ENCODE measurements around the gene GUK1.

GUK1 gene

DNA sequence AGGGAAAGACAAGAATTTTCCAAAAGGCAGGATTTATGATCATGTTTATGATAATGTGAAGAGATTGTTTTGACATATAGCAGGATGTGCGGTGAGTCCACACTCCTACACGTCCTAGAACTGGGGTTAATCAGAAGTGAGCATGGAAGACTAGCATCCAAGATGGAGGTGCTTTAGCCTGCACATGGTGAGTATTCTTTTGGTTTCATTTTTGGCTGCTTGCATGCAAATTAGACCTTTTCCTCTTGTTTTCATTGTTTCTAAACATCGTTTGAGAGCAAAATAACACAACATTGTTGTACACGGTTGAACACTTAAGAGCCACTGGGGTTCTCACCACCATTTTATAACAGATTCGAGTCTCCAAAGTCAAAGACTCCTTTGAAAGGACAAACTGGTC, 14.9 kb upstream of the GUK1 start:
- no peak for DNase-seq (ENCODE audit: low read depth)

DNA sequence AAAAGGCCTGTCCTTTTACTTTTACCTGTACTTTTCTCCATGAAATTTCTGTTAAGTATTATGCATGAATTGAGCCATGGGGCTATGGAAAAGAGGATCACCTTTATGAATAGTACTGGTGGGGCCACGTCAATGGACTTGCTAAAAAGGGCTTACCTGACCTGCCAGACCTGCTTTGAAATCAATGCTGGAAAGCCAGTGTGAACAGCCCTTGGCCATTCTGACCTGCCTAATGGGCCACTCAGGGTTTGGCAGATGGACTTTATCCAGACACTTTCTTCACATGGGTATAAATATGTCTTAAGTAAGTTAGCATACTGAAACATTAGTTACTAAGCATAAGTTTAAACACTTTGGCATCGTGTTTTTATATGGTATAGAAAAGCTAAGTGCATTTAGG, 8.3 kb upstream of the GUK1 start:
- no peak for DNase-seq (ENCODE audit: low read depth)

DNA sequence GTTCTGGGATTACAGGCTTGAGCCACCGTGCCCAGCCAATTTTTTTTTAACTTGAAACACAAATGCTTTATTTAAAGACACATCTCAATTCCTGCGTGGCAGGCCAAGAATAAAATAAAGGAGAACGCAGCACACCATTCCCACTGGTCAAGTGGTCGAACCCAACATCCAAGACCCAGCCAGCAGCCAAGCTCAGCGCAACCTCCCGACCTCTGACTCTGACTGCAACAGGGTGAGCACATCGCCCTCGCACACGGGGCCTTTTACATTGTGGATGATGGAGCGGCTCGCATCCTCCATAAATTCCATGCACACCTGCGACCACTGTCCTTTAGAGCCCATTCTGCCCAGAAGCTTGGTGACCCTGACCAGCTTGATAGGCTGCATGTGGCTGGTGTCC, 5.5 kb upstream of the GUK1 start:
- no peak for DNase-seq (ENCODE audit: low read depth)

DNA sequence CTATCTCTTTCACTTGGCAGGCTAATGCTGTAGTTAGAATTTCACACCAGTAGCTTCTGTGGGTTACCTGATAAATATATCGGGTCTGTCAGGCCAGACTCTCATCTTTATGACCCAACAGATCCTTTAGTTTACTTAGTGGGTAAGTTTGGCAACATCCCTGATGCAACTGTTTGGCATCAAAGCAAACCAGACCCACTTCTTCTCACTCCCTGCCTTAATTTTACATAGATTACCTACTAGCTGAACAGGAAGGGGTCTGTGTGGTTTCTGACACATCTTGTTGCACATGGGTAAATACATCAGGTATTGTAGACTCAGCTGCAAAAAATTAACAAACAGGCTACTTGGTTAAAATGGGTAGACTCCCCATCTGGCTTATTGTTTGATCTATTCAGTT, 3.2 kb upstream of the GUK1 start:
- no peak for DNase-seq (ENCODE audit: low read depth)

DNA sequence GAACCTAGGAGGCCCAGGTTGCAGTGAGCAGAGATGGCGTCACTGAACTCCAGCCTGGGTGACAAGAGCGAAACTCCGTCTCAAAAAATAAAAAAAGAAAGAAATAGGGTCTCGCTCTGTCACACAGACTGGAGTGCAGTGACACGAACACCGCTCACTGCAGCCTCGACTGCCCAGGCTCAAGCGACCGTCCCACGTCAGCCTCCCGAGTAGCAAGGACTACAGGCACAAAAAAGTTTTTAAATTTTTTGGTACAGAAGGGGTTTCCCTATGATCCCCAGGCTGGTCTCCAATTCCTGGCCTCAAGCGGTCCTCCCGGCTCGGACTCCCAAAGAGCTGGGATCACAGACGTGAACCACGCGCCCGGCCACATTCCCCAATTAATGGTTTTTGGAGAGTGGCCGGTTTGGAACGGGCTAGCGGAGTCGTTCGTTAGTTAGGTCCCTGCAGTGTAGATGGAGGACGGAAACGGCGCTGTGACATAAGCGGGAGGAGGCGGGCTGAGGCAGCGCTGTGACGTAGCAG, 611 bp upstream of the GUK1 start:
- no peak for DNase-seq (ENCODE audit: low read depth)

DNA sequence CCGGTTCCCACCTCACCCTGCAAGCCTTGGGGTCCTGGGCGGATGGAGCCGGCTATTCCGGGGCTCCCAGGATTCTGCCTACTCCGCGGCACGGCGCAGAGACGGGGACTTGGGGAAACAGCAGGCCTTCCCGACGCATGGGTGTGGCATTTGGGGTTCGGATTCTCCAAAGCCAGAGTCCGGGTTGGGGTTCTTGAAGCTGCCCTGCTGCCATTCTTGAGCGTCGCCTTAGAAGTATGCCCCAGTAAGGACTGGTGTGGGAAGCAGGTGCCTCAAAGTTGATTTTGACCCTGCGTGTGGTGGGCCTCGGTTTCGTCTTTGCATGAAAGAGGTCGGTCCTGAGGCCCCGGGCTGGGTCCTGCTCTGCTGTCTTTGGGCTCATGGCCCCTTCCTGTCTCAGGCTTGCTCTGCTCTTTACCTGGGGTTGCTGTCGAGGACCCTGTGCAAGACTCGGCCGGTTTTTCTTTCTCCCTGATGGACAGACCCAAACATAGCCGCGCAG, 696 bp downstream of the GUK1 start:
- no peak for DNase-seq (ENCODE audit: low read depth)

DNA sequence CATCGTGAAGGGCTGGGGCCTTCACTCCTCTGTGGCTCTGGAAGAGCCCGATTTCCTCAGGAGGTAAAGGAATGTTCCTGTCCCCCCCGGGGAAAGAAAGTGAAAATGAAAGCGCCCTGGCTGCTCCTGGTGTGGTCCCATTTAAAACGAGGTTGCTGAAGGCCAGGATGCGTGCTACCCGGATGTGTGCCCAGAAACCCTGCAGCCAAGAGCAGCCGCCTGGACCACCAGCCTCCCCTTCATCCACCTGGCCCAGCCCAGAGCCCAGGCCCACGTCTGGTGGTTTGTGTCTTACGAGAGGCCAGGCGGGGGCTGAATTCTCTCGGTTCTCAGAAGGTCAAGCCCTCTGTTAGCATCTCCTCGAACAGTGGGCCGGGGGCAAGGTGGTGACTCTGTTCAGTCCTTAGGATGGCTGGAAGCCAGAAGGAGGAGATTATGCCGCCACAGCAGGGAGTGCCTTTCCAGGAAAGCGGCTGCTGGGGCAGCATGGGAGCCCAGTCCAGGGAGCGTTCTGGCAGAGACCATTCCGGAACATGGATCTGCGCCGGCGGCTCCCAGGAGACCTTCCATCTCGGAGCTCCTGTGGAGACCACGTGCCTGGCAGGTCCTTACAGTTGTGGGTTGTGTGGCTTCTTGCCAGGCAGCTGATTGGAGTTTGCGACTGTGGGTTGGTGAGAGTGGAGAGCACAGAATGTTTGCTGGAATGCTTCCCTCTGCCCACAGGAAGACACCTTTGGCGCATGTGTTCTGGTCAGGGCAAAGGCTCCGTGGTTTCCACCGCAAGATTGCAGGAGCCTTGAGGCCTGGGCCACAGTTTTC, 1.4 kb downstream of the GUK1 start:
- no peak for DNase-seq (ENCODE audit: low read depth)

DNA sequence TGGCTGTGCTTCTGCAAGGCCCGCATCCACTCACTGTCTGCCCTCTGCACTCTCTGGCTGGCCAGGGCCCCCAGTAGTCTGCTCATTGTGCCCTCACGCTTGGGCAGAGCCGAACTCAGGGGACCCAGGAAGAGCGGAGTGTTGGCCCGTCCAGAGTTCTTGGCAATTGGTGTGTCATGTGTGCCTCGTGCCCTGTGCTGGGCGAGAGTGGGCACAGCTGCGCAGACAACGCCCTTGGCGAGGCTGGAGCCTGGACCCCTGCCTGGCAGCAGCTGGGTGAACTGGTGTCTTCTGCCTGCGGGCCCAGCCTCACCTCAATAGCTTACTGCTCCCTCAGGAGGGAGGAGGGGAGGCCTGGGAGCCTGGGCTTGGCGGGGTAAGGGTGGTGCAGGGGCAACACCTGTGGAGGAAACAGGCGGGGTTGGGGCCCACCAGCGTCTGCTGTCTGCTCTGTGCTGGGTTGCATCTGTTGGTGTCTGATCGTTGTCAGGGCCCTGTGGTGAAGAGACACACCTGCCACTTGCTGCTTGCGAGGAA, 2.1 kb downstream of the GUK1 start:
- DNase-seq (ENCODE audit: low read depth), result no peak

DNA sequence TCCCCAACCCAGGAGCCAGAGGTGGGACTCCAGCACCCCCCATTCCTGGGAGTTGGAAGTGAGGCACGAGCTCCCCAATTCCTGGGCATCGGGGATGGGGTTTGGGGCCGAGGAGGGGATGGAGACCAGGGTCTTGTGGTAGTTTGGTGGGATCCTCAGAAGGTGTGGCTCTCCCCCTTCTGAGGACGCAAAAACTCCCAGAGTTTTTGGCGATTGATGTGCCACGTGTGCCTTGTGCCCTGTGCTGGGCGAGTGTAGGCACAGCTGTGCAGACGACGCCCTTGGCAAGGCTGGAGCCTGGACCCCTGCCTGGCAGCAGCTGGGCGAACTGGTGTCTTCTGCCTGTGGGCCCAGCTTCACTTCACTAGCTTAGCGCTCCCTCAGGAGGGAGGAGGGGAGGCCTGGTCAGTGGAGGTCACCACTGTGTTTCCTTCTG, 2.6 kb downstream of the GUK1 start:
- no peak for DNase-seq (ENCODE audit: low read depth)

DNA sequence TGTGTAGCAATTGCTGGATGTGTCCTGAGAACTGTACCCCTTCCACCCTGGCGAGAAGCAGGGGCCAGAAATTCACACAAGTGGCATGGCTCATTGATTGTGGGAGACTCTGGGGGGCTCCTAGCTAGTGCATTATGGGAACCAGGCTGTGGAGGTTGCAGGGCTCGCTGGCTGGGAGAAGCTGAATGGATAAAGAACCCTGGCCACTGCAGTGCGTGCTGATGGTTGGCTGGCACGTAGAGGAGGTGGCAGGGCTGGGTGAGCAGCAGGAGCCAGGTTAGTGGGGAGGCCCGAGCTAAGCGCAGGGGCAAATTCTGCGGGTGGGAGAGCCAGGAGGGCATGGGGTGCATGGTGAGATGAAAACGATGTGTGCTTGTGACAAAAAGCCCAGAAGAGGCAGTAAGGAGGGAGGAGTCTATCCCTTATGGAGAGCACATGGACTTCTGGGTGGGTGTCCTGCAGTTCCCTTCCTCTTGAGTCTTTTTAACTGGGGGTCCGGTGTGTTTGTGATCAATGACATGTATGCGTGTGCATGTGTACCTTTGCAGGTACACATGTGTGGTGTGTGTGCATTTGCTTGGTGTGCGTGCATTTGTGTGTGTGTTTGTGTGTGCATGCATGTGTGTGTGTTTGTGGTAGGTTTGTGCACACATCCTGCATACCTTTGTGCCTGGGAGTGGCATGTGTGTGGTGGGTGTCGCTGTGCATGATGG, 3.6 kb downstream of the GUK1 start:
- no peak for DNase-seq (ENCODE audit: low read depth)

DNA sequence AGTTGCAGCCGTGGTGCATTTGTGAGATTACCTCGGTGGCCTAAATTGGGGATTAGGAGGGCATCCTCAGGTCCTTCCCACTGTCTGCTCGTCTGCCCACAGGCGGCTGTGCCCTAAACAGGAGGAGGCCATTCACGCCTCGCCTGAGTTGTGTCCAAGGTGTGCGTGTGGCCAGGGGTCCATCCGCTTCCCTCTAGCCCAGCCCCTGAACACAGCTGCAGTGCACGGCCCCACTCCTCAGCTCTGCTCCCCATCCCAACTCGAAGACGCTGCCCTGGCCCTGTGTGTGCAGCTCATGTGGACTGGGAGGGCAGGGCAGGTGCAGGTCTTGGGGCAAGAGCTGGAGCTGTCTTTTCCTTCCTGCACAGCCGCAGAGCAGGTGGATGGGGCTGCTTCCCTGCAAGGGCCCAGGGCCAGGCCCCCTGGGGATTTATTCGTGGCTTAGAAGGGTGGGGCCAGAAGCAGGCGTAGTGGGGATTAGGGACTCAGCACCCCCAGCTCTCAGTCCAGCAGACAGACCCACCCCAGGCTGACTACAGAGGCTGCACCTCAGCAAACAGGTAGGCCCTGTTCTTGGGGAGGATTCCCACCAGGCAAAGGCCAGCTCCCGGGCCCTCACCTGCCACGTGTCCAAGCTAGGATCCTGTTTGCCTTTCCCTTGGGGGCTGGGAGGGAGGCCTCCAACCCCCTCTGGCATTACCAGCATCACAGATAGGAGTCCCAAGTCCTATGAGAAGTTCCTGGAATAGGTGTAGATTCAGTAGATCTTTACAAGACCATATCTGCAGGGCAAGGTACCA, 4.3 kb downstream of the GUK1 start:
- no peak for DNase-seq (ENCODE audit: low read depth)

DNA sequence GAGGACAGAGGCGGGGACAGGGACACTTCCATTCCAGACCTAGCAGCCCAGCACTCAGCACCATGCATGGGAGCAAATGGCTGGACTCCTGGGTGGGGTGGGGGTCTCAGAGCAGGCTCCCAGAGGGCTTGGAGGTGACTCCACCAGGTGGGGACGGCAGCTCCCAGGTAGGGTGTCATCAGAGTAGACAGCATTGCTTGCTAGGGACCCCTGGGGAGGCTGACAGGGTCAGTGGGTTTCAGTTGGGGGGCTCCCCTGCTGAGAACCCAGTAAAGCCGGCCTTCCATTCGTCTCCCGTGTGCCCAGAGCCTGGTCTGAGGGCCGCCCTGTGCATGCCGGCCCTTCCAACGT, 4.9 kb downstream of the GUK1 start:
- DNase-seq (ENCODE audit: low read depth), result no peak

DNA sequence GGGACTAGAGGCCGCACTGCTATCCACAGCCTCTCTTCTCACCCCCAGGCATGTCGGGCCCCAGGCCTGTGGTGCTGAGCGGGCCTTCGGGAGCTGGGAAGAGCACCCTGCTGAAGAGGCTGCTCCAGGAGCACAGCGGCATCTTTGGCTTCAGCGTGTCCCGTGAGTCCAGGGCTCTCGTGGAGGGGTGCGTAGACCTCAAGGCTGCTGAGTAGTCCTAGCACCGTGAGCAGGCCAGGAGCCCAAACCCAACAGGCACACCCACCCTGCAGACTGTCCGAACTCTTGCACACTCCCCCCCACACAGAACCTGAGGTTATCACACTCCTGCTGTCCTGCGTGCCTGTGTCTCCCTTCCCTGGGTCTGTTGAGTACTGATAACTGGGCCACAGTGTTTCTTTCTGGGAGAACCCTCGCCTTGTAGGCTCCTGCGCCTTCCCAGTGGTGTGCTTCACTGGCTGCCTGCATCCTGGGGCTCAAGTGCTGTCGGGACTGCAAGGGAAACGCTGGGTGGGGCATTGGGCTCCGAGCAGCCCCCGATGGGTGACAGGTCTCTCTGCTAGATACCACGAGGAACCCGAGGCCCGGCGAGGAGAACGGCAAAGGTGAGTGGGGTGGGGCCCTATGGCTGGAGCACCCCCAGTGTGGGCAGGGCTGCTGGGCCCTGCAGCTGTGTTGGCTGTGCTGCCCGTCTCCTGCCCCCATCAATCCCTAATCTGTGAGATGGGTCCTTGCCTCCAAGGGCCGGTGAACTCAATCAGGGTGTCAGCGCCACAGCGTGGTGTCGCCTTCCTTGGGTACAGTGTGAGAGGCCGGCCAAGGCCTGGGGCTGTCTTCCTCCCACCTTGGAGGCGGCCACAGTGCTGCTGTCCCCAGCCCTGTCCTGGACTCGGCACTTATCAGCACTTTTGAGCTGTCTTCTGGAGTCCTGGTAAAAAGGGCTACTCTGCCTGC, 5.7 kb downstream of the GUK1 start:
- no peak for DNase-seq (ENCODE audit: low read depth)

DNA sequence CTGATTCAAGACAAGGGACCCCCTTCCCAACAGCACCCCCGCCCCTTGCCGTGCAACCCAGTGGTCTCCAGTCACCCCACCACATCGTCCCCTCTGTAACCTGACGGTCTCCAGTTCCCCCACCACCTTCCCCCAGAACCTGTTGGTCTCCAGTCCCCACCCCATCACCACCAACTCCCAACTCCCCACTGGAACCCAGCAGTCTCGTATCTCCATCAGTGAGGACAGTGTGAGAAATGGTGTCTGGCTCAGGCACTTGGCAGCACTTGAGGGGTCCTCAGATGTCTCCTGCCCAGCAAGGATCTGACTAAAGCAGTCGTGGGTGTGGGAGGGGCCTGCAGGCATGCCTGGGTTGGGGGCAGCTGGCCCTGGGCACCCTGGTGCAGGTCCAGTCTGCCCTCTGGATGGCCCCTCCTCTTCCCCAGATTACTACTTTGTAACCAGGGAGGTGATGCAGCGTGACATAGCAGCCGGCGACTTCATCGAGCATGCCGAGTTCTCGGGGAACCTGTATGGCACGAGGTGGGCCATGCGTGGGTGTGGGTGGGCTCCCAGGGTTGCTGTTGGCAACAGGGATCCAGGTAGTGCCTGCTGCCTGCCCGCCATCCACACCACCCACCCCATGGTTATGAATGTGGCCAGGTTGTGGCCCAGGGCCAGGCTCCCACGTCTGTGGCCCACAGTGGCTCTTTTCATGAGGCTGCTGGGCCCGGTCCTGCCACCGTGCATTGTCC, 6.5 kb downstream of the GUK1 start:
- no peak for DNase-seq (ENCODE audit: low read depth)

DNA sequence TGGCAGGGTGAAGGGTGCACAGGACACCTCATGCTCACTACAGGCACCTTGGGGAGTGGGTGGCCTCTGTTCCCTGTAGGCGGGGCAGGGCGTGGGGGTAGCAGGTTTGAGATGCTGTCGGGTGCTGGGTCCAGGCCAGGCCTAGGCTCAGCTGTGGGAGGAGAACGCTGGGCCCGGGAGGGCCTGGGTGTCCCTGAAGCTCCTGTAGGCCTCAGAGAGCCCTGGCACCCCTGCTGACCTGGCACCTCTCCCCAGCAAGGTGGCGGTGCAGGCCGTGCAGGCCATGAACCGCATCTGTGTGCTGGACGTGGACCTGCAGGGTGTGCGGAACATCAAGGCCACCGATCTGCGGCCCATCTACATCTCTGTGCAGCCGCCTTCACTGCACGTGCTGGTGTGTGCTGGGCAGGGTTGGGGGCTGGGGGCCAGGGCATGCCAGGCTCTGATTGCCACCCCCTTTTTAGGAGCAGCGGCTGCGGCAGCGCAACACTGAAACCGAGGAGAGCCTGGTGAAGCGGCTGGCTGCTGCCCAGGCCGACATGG, 7.1 kb downstream of the GUK1 start:
- no peak for DNase-seq (ENCODE audit: low read depth)

DNA sequence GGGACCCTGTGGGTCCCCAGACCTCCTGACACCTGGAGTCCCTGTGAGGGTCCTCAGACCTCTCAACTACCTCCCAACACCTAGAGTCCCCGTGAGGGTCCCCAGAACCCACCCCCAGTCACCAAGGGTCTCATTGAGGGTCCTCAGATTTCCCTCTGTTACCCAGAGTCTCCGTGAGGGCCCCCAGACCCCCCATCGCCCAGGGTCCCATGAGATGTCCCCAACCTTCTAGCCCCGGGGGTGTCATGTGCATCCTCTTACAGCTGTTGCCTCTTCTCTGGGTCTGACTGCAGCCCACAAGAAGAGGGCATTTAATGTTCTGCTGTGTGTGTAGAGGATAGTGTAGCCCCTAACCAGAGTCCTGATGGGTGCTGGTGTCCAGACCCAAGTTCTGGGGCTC, 7.7 kb downstream of the GUK1 start:
- no peak for DNase-seq (ENCODE audit: low read depth)

DNA sequence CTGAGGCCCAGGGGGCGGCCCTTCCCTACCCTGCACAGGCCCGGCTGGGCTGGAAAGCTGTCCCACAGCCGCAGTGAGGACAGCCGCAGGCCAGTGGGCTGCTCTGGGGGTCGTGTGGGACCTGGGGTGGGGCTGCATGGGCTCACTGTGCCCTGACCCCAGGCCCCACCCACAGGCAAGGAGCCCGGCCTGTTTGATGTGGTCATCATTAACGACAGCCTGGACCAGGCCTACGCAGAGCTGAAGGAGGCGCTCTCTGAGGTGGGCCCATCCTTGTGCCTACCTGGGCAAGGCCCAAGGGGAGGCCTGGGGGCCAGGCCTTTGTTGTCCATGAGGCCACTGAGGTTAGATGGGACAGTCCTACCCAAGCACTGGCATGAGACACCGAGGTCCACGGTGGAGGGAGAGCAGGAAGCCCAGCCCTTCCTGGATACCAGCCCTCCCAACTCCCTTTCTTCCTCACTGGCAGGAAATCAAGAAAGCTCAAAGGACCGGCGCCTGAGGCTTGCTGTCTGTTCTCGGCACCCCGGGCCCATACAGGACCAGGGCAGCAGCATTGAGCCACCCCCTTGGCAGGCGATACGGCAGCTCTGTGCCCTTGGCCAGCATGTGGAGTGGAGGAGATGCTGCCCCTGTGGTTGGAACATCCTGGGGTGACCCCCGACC, 8.2 kb downstream of the GUK1 start:
- DNase-seq (ENCODE audit: low read depth), result no peak

DNA sequence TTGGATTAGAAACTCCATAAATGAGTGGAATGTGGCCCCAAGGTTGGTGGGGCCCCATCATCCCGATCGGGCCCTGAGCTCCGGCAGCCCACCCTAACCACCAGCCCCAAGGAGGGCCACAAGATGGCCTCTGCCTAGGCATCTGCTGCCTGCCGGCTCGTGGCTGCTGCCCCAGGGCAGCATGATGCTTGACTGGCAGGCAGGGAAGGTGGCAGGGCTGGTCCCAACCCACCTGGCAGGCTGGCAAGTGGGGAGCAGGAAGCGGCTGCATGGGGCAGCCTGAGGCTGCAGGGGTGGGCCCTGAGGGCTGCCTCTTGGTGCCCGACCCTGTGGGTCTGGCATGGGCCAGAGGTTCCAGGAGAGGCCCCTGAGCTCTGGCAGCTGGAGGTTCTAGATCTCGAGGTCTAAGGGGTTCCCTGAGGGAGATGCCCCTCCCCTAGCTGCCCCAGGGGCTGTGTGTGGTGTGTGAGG, 8.9 kb downstream of the GUK1 start:
- no peak for DNase-seq (ENCODE audit: low read depth)

DNA sequence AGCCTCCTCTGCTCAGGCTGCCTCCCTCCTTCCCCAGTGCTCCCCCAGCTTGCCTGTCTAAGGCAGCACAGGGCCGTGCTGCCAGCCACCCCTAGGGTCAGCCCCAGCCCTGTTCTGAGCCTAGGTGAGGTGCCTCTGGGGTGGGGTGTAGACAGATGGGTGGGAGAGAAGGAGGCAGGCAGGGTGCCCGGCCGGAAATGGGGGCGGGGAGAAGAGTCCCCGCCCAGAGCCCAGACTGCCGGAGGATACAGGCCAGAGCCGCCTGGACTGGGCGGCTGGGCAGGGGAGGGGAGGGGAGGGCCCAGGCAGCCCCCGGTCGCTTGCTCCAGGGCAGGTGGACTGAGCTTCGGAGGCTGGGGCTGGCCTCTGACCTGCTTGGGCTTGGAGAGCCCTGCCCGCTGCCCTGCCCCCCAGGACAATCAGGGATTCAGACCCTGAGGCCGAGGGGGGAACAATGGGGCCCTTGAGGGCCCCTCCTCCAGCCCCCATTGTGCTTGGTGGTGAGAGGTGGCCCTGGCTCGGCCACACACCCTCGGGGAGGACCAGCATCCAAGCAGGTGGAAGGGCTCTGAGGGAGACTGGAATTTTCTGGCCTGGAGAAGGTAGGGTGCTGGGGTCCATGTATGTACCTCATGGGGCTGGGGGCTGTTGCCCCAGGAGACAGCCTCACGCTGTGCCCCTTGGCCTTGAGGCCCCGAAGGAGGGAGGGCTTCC, 9.5 kb downstream of the GUK1 start, which contains the start of gene GJC2:
Gene GJC2 (plus strand): TSS at position 525 of the 714 bp plus-strand sequence. CDS start 7,829 bp downstream, outside the sequence.
- no peak for DNase-seq (ENCODE audit: low read depth)

Data from T follicular helper cell (primary cell).